Endothelial cell (in vitro differentiated cells): ENCODE results near the gene SRGAP2C. TPM values are rescaled to one million over a fixed set of nuclear protein-coding genes. Genes with fewer than 3 reads are reported as not detected.
"Not testable (repeated sequence)": the region's sequence is repeated elsewhere in the genome, so short reads cannot be mapped to it uniquely, and the experiment has no call there.

ENCODE experiments used
- DNase-seq: peaks from one replicate; pipeline ENCODE4 v3.0.0; 2021; ENCODE audit warnings: low spot score
- H3K27ac Mint-ChIP-seq: one replicate; pipeline ENCODE4 v1.8.0; 2021; ENCODE audit warnings: mixed read lengths, inconsistent platforms; ENCODE audit not compliant: unreplicated experiment
- H3K27me3 Mint-ChIP-seq: one replicate; pipeline ENCODE4 v1.8.0; 2021; ENCODE audit warnings: mild to moderate bottlenecking, moderate library complexity, mixed read lengths, inconsistent platforms; ENCODE audit not compliant: unreplicated experiment
- H3K36me3 Mint-ChIP-seq: one replicate; pipeline ENCODE4 v1.8.0; 2021; ENCODE audit warnings: mild to moderate bottlenecking, low read depth, mixed read lengths, inconsistent platforms; ENCODE audit not compliant: unreplicated experiment
- H3K4me1 Mint-ChIP-seq: one replicate; pipeline ENCODE4 v1.8.0; 2021; ENCODE audit warnings: mild to moderate bottlenecking, mixed read lengths, inconsistent platforms; ENCODE audit not compliant: unreplicated experiment
- H3K4me3 Mint-ChIP-seq: one replicate; pipeline ENCODE4 v1.8.0; 2021; ENCODE audit warnings: mild to moderate bottlenecking, mixed read lengths, inconsistent platforms; ENCODE audit not compliant: unreplicated experiment
- H3K9me3 Mint-ChIP-seq: one replicate; pipeline ENCODE4 v1.8.0; 2021; ENCODE audit warnings: mixed read lengths, inconsistent platforms; ENCODE audit not compliant: unreplicated experiment
- total RNA-seq: library from RNA; stranded (reverse); fragmentation: NEBNext Ultra II Directional; extraction: Animal tissue kit (Norgen Biotek cat#: 25700); gene quantifications from one replicate; pipeline ENCODE4 v1.2.1, GENCODE V29; 2021; ENCODE audit not compliant: unreplicated experiment
- TF ChIP-seq, protein P1 (sequence below): fragments of 200-600 bp; sonication (generic); IDR thresholded peaks from one replicate; pipeline ENCODE4 v1.5.0; 2021; ENCODE audit warnings: antibody characterized with exemption; ENCODE audit not compliant: unreplicated experiment

Gene SRGAP2C
- total RNA-seq, 1 donor from 2014 or later = 72.5 TPM

DNA sequence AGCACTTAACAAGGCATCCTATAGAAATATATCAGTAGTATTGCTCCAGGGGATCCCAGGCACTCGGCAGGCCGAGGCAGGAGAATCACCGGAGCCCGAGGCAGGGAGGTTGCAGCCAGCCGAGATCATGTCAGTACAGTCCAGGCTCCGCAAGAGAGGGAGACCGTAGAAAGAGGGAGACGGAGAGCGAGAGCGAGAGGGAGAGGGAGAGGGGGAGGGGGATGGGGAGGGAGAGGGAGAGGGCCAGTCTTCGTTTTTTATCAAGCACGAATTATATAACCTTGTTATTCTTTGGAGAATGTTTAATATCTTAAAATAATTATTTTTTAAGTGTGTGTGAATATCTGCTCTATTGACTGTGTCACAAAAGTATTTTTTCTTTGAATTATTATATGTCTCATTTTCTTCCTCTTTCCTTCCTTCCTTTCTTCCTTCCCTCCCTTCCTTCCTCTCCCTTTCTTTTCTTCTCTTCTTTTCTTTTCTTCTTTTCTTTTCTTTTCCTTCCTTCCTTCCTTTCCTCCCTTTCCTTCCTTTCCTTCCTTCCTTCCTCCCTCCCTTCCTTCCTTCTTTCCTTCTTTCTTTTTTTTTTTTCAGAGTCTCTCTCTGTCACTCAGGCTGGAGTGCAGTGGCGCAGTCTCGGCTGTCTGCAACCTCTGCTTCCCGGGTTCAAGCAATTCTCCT is 233.7 kb downstream of the SRGAP2C start:
- Mint-ChIP-seq H3K9me3 (peaks cover 4% of the 10 kb centered on the region), H3K27ac (no peak overlapping the region), H3K36me3 (no peaks in the 10 kb centered on the region), H3K27me3 (no peaks in the 10 kb centered on the region), H3K4me1 (peaks cover 5% of the 10 kb centered on the region), H3K4me3 (no peak overlapping the region)
- TF ChIP-seq, protein P1, sequence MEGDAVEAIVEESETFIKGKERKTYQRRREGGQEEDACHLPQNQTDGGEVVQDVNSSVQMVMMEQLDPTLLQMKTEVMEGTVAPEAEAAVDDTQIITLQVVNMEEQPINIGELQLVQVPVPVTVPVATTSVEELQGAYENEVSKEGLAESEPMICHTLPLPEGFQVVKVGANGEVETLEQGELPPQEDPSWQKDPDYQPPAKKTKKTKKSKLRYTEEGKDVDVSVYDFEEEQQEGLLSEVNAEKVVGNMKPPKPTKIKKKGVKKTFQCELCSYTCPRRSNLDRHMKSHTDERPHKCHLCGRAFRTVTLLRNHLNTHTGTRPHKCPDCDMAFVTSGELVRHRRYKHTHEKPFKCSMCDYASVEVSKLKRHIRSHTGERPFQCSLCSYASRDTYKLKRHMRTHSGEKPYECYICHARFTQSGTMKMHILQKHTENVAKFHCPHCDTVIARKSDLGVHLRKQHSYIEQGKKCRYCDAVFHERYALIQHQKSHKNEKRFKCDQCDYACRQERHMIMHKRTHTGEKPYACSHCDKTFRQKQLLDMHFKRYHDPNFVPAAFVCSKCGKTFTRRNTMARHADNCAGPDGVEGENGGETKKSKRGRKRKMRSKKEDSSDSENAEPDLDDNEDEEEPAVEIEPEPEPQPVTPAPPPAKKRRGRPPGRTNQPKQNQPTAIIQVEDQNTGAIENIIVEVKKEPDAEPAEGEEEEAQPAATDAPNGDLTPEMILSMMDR = no peak
- DNase-seq = no peak

DNA sequence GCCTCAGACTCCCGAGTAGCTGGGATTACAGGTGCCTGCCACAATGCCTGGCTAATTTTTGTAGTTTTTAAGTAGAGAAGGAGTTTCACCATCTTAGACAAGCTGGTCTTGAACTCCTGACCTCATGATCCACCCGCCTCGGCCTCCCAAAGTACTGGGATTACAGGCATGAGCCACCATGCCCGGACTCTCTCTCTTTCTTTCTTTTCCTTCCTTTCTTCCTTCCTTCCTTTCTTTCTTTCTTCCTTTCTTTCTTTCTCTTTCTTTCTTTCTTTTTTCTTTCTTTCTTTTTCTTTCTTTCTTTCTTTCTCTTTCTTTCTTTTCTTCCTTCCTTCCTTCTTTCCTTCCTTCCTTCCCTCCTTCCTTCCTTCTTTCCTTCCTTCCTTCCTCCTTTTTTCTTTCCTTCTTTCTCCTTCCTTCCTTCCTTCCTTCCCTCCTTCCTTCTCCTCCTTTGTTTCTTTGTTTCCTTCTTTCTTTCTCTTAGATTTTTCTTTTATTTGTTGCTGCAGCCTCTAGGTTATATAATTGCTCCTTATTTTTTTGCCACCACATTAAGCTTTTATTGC is 234.4 kb downstream of the SRGAP2C start:
- not testable (repeated sequence) for H3K4me3 Mint-ChIP-seq, H3K36me3 Mint-ChIP-seq

DNA sequence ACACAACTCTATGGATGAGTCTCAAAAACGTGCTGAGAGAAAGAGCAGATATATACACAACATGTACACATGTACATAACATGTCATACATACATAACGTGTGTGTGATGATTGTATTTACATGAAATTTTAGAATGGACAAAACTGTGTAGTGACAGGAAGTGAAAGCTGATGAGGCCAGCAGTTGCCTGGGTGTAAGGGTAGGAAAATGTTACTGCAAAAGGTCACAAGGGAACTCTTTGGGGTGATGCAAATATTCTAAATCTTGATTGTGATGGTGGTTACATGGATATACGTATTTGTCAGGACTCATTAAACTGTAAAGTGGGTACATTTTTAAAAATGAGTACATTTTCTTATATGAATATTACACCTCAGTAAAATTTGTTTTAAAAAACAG is 236.7 kb downstream of the SRGAP2C start:
- not testable (repeated sequence) for H3K4me3 Mint-ChIP-seq, H3K36me3 Mint-ChIP-seq

More for the DNA sequence above, 234.4 kb downstream of the SRGAP2C start:
- not testable (repeated sequence) for H3K27ac Mint-ChIP-seq, H3K27me3 Mint-ChIP-seq, H3K9me3 Mint-ChIP-seq, H3K4me1 Mint-ChIP-seq, DNase-seq

DNA sequence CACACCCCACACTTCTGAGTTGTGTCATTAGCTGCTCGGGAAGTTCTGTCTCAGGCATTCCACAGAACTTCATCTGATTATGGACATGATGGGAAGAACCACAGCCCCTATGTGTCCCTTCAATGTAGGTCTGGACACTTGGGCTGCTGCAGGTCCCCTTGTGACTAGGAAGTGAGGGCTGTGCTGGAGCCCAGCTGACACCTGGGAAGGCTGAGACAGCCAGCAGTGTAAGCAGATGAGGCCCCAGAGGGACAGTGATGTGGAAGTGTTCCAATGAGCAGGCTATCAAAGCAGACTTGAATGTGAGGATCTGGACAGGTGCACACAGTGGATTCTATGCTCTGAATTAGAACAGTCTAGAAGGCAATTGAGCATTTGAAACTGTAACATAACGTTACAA is 239.2 kb downstream of the SRGAP2C start:
- not testable (repeated sequence) for H3K4me1 Mint-ChIP-seq, H3K27me3 Mint-ChIP-seq, H3K36me3 Mint-ChIP-seq, DNase-seq, H3K9me3 Mint-ChIP-seq, H3K27ac Mint-ChIP-seq, H3K4me3 Mint-ChIP-seq

More for the DNA sequence above, 236.7 kb downstream of the SRGAP2C start:
- H3K4me1 Mint-ChIP-seq, H3K9me3 Mint-ChIP-seq, H3K27ac Mint-ChIP-seq, DNase-seq, H3K27me3 Mint-ChIP-seq: not testable (repeated sequence)

DNA sequence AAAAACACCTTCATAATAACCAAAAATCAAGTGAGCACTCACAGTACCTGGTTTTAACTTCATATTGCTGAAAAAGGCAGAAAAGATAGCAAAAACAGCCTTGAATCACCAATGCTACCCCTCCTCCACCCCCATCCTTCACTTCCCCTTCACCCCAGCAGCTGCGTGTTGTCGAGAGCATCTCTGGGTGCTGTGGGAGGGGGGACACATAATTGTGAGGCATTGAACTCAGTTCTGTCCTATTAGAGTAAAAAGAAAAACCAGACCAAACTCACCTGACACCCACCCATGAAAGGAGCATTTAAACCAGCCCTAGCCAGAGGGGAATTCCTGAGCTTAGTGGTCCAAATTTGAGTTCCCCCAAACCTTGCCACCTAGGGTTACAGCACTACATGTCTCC is 248.7 kb downstream of the SRGAP2C start:
- not testable (repeated sequence) for H3K27me3 Mint-ChIP-seq, H3K4me3 Mint-ChIP-seq, H3K27ac Mint-ChIP-seq, H3K36me3 Mint-ChIP-seq, H3K9me3 Mint-ChIP-seq, H3K4me1 Mint-ChIP-seq, DNase-seq

DNA sequence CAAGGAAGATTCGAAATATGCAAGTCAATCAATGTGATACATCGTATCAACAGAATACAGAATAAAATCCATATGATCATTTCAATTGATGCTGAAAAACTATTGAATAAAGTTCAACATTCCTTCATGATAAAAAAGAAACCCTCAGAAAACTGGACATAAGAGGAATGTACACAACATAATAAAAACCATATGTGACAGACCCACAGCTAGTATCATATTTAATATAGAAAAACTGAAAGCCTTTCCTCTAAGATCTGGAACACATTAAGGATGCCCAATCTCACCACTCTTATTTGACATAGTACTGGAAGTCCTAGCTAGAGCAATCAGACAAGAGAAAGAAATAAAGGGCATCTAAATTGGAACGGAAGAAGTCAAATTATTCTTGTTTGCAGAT is 254.1 kb downstream of the SRGAP2C start:
- H3K27me3 Mint-ChIP-seq, H3K4me3 Mint-ChIP-seq, H3K36me3 Mint-ChIP-seq, H3K9me3 Mint-ChIP-seq, DNase-seq, H3K27ac Mint-ChIP-seq, H3K4me1 Mint-ChIP-seq: not testable (repeated sequence)

DNA sequence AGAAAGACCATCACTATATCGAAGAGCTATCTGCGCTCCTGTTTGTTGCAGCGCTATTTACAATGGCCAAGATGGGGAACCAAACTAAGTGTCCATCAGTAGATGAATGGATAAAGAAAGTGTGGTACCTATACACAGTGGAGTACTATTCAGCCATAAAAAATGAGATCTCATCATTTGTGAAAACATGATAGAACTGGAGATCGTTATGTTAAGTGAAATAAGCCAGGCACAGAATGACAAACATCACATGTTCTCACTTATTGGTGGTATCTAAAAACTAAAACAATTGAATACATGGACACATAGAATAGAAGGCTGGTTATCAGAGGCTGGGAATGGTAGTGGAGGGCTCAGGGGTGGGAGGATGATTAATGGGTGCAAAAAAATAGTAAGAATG is 256.2 kb downstream of the SRGAP2C start:
- Mint-ChIP-seq H3K4me1 (no peaks in the 10 kb centered on the region), H3K27ac (no peak overlapping the region), H3K9me3 (no peaks in the 10 kb centered on the region), H3K4me3 (no peak overlapping the region), H3K36me3 (no peaks in the 10 kb centered on the region), H3K27me3 (peaks cover 4% of the 10 kb centered on the region)
- DNase-seq = no peak
- TF ChIP-seq, protein P1 = no peak

Other genes starting within 250 kb of the SRGAP2C start
- 12.0 TPM for gene FAM72B, start 635 bp upstream of the SRGAP2C start, total RNA-seq